Measurements from ENCODE around the gene CBX7.

Gene CBX7

GRCh38 chr22:39115977-39116621 is 36.4 kb downstream of the CBX7 start:
- Histone ChIP-seq H3K27ac (ENCODE audit: poor library complexity, severe bottlenecking) (no peak overlapping the region), H3K9me3 (ENCODE audit: severe bottlenecking) (no peaks in the 10 kb centered on the region), H3K27me3 (ENCODE audit: insufficient read depth, poor library complexity, severe bottlenecking) (no peaks in the 10 kb centered on the region), H3K4me1 (ENCODE audit: insufficient read depth, poor library complexity, severe bottlenecking) (peaks cover under 1% of the 10 kb centered on the region), H3K4me3 (ENCODE audit: severe bottlenecking) (no peak overlapping the region), H3K36me3 (ENCODE audit: low read depth) (no peaks in the 10 kb centered on the region)
- DNase-seq (ENCODE audit: low spot score) (no peak), ATAC-seq (ENCODE audit: low read depth) (no peak)
- TF ChIP-seq CTCF (IDR thresholded peaks at IDR 0.05; ENCODE audit: poor library complexity, severe bottlenecking) = no peak

- Histone ChIP-seq H3K36me3 (ENCODE audit: low read depth) (no peaks in the 10 kb centered on the region), H3K9me3 (ENCODE audit: severe bottlenecking) (no peaks in the 10 kb centered on the region), H3K4me3 (ENCODE audit: severe bottlenecking) (no peak overlapping the region), H3K27me3 (ENCODE audit: insufficient read depth, poor library complexity, severe bottlenecking) (no peaks in the 10 kb centered on the region), H3K27ac (ENCODE audit: poor library complexity, severe bottlenecking) (no peak overlapping the region), H3K4me1 (ENCODE audit: insufficient read depth, poor library complexity, severe bottlenecking) (peaks cover 6% of the 10 kb centered on the region)
- TF ChIP-seq CTCF (IDR thresholded peaks at IDR 0.05; ENCODE audit: poor library complexity, severe bottlenecking) = no peak
- DNase-seq (ENCODE audit: low spot score) (no peak), ATAC-seq (ENCODE audit: low read depth) (no peak)
These were observed 36.9 kb downstream of the CBX7 start for GRCh38 chr22:39115570-39115969.

GRCh38 chr22:39114112-39114511 is 38.4 kb downstream of the CBX7 start:
- Histone ChIP-seq H3K9me3 (ENCODE audit: severe bottlenecking) (no peaks in the 10 kb centered on the region), H3K4me3 (ENCODE audit: severe bottlenecking) (no peak overlapping the region), H3K4me1 (ENCODE audit: insufficient read depth, poor library complexity, severe bottlenecking) (peaks cover 6% of the 10 kb centered on the region), H3K27ac (ENCODE audit: poor library complexity, severe bottlenecking) (no peak overlapping the region), H3K27me3 (ENCODE audit: insufficient read depth, poor library complexity, severe bottlenecking) (no peaks in the 10 kb centered on the region), H3K36me3 (ENCODE audit: low read depth) (no peaks in the 10 kb centered on the region)
- no peak for DNase-seq (ENCODE audit: low spot score)
- TF ChIP-seq CTCF (IDR thresholded peaks at IDR 0.05; ENCODE audit: poor library complexity, severe bottlenecking) = no peak
- no peak for ATAC-seq (ENCODE audit: low read depth)

GRCh38 chr22:39110631-39111561 is 41.6 kb downstream of the CBX7 start:
- H3K4me3 ChIP-seq (ENCODE audit: severe bottlenecking) = no peak overlapping the region
- H3K36me3 ChIP-seq (ENCODE audit: low read depth) = no peaks in the 10 kb centered on the region
- no peaks in the 10 kb centered on the region for H3K9me3 ChIP-seq (ENCODE audit: severe bottlenecking)
- no peak for TF ChIP-seq CTCF (IDR thresholded peaks at IDR 0.05; ENCODE audit: poor library complexity, severe bottlenecking)
- ATAC-seq (ENCODE audit: low read depth) (peak; percentile 66), DNase-seq (ENCODE audit: low spot score) (no peak)
- H3K27ac ChIP-seq (ENCODE audit: poor library complexity, severe bottlenecking) = no peak overlapping the region
- peaks cover 6% of the 10 kb centered on the region for H3K4me1 ChIP-seq (ENCODE audit: insufficient read depth, poor library complexity, severe bottlenecking)
- H3K27me3 ChIP-seq (ENCODE audit: insufficient read depth, poor library complexity, severe bottlenecking) = no peaks in the 10 kb centered on the region
